Measurements from ENCODE around the gene SPPL3. TPM values are rescaled to one million over a fixed set of nuclear protein-coding genes. Genes with fewer than 3 reads are reported as not detected.
A peak's percentile ranks its signal among the peaks of the same experiment; 100 is the strongest.

SPPL3 gene
- total and polyA plus RNA-seq, 8 donors, result 7.0 to 25.7 (median 13.8) TPM

DNA sequence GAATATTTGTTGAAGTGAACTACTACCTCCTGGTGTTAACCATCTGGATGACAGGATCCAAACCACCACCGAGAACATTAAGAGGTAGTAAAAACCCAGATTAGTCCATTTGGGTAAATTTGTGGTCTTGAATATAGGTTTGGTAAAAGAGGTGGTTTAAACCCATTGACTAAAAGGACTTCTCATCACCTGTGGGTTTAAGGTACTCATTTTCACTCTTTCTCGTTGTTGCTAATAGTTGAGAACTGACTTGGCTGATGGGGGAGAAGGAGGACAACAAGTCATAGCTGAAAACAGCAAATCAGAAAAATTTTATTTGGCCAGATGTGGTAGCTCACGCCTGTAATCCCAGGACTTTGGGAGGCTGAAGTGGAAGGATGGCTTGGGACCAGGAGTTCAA is 119.4 kb downstream of the SPPL3 start:
- ATAC-seq, result no peak
- Histone ChIP-seq H3K27ac (no peak overlapping the region), H3K27me3 (no peaks in the 10 kb centered on the region), H3K9me3 (no peaks in the 10 kb centered on the region), H3K4me3 (no peak overlapping the region), H3K36me3 (peaks cover 0 to 15% (median 5%) of the 10 kb centered on the region in 3 donors), H3K4me1 (no peaks in the 10 kb centered on the region)
- DNase-seq, result no peak
- intact Hi-C loops (cut with DNase I), result no loop called here
- FAIRE-seq, result no peak
- 90 to 97% methylated on average over 3 of the region's 3 CpGs for WGBS, 2 donors
- TF ChIP-seq, protein P1, sequence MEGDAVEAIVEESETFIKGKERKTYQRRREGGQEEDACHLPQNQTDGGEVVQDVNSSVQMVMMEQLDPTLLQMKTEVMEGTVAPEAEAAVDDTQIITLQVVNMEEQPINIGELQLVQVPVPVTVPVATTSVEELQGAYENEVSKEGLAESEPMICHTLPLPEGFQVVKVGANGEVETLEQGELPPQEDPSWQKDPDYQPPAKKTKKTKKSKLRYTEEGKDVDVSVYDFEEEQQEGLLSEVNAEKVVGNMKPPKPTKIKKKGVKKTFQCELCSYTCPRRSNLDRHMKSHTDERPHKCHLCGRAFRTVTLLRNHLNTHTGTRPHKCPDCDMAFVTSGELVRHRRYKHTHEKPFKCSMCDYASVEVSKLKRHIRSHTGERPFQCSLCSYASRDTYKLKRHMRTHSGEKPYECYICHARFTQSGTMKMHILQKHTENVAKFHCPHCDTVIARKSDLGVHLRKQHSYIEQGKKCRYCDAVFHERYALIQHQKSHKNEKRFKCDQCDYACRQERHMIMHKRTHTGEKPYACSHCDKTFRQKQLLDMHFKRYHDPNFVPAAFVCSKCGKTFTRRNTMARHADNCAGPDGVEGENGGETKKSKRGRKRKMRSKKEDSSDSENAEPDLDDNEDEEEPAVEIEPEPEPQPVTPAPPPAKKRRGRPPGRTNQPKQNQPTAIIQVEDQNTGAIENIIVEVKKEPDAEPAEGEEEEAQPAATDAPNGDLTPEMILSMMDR (IDR thresholded peaks at IDR 0.05), result no peak

DNA sequence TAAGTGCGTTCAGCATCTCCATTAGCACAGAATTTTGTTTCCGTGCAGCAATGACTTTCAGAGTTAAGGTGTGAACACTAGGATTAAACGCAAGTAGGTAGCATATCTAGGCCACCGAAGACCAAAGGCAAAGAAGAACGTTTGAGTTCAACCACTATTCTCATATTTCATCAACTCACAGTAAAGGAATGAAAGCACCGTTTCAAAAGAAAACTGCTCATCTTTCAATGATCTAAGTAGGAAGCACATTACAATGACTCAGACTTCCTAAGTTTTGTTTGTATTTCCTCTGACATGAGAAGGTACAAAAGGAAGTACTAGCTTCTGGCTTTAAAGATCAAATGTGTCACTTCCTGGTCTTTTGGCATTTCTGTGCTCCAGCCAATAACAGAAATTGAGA is 121.0 kb downstream of the SPPL3 start:
- DNase-seq (no peak), FAIRE-seq (no peak), ATAC-seq (no peak)
- TF ChIP-seq, protein P1 (IDR thresholded peaks at IDR 0.05), result no peak
- no peaks in the 10 kb centered on the region for H3K4me1 ChIP-seq
- H3K36me3 ChIP-seq, result peaks cover 0 to 15% (median 5%) of the 10 kb centered on the region in 3 donors
- WGBS, 2 donors, result 81 to 86% methylated on average over 6 of the region's 6 CpGs
- peak overlapping the region in 1 of 4 donors; percentile 6 for H3K27ac ChIP-seq
- intact Hi-C loops (cut with DNase I), result no loop called here
- H3K9me3 ChIP-seq, result no peaks in the 10 kb centered on the region
- H3K4me3 ChIP-seq, result no peak overlapping the region
- H3K27me3 ChIP-seq, result no peaks in the 10 kb centered on the region

DNA sequence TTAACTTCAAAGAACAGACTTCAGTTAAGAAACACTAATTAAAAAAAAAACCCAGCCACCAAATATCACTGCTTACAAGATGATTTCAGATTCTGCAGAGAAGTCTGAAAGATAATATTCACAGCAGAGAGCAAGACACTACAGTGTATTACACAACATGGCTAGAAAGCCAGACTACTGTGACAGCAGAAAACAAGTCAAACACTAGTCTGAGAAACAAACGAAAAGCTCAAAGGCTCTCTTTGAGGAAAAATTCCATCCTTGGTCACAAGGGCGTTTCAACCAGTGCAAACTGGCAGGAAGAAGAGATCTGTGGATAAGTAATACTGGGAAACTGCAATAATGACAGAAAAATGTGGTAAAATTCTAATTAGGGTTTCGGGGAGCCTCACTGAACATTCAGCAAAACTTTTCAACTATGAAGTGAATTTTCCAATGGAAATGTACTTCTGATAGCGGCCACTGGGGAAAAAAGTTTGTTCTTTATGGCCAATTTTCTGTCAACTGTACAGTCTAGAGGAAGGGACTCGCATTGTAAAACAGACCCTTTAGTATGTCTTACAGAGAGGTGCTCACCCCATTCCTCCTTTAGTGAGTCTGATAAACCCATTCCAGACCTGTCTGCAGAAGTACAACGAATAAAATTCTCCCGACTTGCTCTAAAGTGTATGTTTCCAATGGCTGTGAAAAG is 128.2 kb downstream of the SPPL3 start:
- 85 to 91% methylated on average over 7 of the region's 7 CpGs for WGBS, 2 donors
- H3K4me3 ChIP-seq, result no peak overlapping the region
- no peaks in the 10 kb centered on the region for H3K4me1 ChIP-seq
- FAIRE-seq (no peak), DNase-seq (no peak), ATAC-seq (no peak)
- TF ChIP-seq, protein P1 (IDR thresholded peaks at IDR 0.05), result peak in 1 of 4 donors; percentile 13
- intact Hi-C loops (cut with DNase I), result no loop called here
- H3K27me3 ChIP-seq, result no peaks in the 10 kb centered on the region
- no peaks in the 10 kb centered on the region for H3K9me3 ChIP-seq
- no peaks in the 10 kb centered on the region for H3K36me3 ChIP-seq
- H3K27ac ChIP-seq, result no peak overlapping the region

- ATAC-seq (no peak), DNase-seq (no peak), FAIRE-seq (no peak)
- no peaks in the 10 kb centered on the region for H3K9me3 ChIP-seq
- H3K4me3 ChIP-seq, result no peak overlapping the region
- TF ChIP-seq, protein P1 (IDR thresholded peaks at IDR 0.05), result no peak
- intact Hi-C loops (cut with DNase I), result no loop called here
- WGBS, 2 donors, result 84 to 85% methylated on average over 7 of the region's 7 CpGs
- no peaks in the 10 kb centered on the region for H3K27me3 ChIP-seq
- no peak overlapping the region for H3K27ac ChIP-seq
- no peaks in the 10 kb centered on the region for H3K36me3 ChIP-seq
- no peaks in the 10 kb centered on the region for H3K4me1 ChIP-seq
These were observed 129.8 kb downstream of the SPPL3 start for GRCh38 chr12:120774169-120774916.

DNA sequence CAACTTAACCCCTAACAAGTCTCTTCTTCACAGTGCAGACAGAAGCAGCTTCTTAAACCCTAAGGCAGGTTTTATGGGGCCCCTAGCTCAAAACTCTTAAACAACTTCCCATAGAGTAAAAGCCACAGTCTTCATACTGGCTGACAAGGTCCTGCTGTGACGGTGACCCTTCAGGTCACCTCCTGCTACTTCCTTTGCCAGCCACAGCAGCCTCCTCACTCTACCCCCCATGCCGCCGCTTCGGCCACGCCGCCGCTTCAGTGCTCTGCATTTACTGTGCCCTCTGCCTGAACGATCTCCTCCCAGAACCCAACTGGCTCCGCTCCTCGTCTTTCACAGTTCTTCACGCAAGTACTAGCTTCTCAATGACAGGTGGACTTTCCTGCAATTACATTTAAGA is 133.1 kb downstream of the SPPL3 start:
- FAIRE-seq, result no peak
- Histone ChIP-seq H3K4me1 (no peaks in the 10 kb centered on the region), H3K27ac (no peak overlapping the region), H3K4me3 (no peak overlapping the region), H3K9me3 (no peaks in the 10 kb centered on the region), H3K27me3 (no peaks in the 10 kb centered on the region), H3K36me3 (peaks cover 0 to 28% (median 7%) of the 10 kb centered on the region in 3 donors)
- TF ChIP-seq, protein P1 (IDR thresholded peaks at IDR 0.05), result no peak
- 88 to 91% methylated on average over 11 of the region's 11 CpGs for WGBS, 2 donors
- DNase-seq, result no peak
- ATAC-seq, result no peak
- intact Hi-C loops (cut with DNase I), result no loop called here

All from pancreas (tissue), 10 donors.